Osteoblast (primary cell): ENCODE results near the gene LOXHD1. TPM values are rescaled to one million over a fixed set of nuclear protein-coding genes. Genes with fewer than 3 reads are reported as not detected.

ENCODE experiments used
- DNase-seq: peaks from one replicate; pipeline ENCODE4 v3.0.0; 2011; ENCODE audit warnings: low spot score, mixed read lengths; ENCODE audit not compliant: insufficient read length; ENCODE audit errors: missing footprints
- H2AFZ ChIP-seq: 2 replicates; pipeline ENCODE4 v1.6.0; 2011; ENCODE audit warnings: mild to moderate bottlenecking, low read length
- H3K27ac ChIP-seq: 2 replicates; pipeline ENCODE4 v1.5.1; 2011; ENCODE audit warnings: mild to moderate bottlenecking, low read depth, low read length, moderate library complexity
- H3K27me3 ChIP-seq: 2 replicates; pipeline ENCODE4 v1.6.0; 2012; ENCODE audit warnings: mild to moderate bottlenecking, control low read depth, inconsistent platforms, low read length, moderate library complexity; ENCODE audit not compliant: insufficient read depth
- H3K36me3 ChIP-seq: 2 replicates; pipeline ENCODE4 v1.5.1; 2011; ENCODE audit warnings: mild to moderate bottlenecking, low read length, control low read depth, moderate library complexity; ENCODE audit not compliant: insufficient read depth
- H3K4me1 ChIP-seq: 2 replicates; pipeline ENCODE4 v1.5.1; 2011; ENCODE audit warnings: mild to moderate bottlenecking, low read length, control low read depth, moderate library complexity; ENCODE audit not compliant: insufficient read depth
- H3K4me2 ChIP-seq: 2 replicates; pipeline ENCODE4 v1.6.0; 2011; ENCODE audit warnings: mild to moderate bottlenecking, low read length; ENCODE audit not compliant: insufficient read depth
- H3K4me3 ChIP-seq: fragments of 200-600 bp; sonication (generic); 3 replicates; pipeline ENCODE4 v1.5.1; 2012; ENCODE audit warnings: mild to moderate bottlenecking, low read length, inconsistent platforms; ENCODE audit not compliant: insufficient read depth
- H3K79me2 ChIP-seq: 2 replicates; pipeline ENCODE4 v1.6.0; 2012; ENCODE audit warnings: mild to moderate bottlenecking, low read length, control low read depth, inconsistent platforms; ENCODE audit not compliant: insufficient read depth
- H3K9me3 ChIP-seq: 2 replicates; pipeline ENCODE4 v1.5.1; 2011; ENCODE audit warnings: low read depth, low read length, control low read depth
- H4K20me1 ChIP-seq: 2 replicates; pipeline ENCODE4 v1.6.0; 2012; ENCODE audit warnings: mild to moderate bottlenecking, low read length, control low read depth; ENCODE audit not compliant: insufficient read depth
- total RNA-seq: library from RNA; depleted of rRNA; stranded (reverse); fragments of >200 nt; gene quantifications from 2 replicates; pipeline ENCODE4 v1.2.3, GENCODE V29; 2012
- TF ChIP-seq, protein P1 (sequence below): IDR thresholded peaks from 2 replicates; pipeline ENCODE4 v1.5.1; 2011; ENCODE audit warnings: mild to moderate bottlenecking, low read depth, low read length, moderate library complexity; ENCODE audit errors: extremely low read depth

LOXHD1 gene
- total RNA-seq, 1 donor: not detected

DNA sequence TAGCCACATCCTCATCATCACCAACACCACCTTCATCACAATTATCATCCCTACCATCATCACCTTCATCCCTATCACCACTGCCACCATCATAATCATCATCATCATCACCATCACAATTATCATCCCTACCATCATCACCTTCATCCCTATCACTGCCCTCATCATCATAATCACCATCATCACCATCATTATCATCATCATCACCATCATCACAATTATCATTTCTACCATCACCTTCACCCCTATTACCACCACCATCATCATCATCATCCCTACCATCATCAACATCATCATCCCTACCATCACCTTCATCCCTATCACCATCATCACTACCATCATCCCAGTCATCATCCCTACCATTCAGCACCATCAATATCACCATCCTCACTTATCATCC lies 140.5 kb downstream of the LOXHD1 start:
- DNase-seq: no peak
- H4K20me1 ChIP-seq: no peaks in the 10 kb centered on the region
- no peaks in the 10 kb centered on the region for H3K79me2 ChIP-seq
- H3K36me3 ChIP-seq: no peaks in the 10 kb centered on the region
- H3K27ac ChIP-seq: no peak overlapping the region
- TF ChIP-seq, protein P1, sequence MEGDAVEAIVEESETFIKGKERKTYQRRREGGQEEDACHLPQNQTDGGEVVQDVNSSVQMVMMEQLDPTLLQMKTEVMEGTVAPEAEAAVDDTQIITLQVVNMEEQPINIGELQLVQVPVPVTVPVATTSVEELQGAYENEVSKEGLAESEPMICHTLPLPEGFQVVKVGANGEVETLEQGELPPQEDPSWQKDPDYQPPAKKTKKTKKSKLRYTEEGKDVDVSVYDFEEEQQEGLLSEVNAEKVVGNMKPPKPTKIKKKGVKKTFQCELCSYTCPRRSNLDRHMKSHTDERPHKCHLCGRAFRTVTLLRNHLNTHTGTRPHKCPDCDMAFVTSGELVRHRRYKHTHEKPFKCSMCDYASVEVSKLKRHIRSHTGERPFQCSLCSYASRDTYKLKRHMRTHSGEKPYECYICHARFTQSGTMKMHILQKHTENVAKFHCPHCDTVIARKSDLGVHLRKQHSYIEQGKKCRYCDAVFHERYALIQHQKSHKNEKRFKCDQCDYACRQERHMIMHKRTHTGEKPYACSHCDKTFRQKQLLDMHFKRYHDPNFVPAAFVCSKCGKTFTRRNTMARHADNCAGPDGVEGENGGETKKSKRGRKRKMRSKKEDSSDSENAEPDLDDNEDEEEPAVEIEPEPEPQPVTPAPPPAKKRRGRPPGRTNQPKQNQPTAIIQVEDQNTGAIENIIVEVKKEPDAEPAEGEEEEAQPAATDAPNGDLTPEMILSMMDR: no peak
- H3K27me3 ChIP-seq: no peaks in the 10 kb centered on the region
- H3K4me2 ChIP-seq: no peak overlapping the region
- no peak overlapping the region for H2AFZ ChIP-seq
- H3K4me1 ChIP-seq: no peaks in the 10 kb centered on the region
- no peak overlapping the region for H3K4me3 ChIP-seq
- no peaks in the 10 kb centered on the region for H3K9me3 ChIP-seq

DNA sequence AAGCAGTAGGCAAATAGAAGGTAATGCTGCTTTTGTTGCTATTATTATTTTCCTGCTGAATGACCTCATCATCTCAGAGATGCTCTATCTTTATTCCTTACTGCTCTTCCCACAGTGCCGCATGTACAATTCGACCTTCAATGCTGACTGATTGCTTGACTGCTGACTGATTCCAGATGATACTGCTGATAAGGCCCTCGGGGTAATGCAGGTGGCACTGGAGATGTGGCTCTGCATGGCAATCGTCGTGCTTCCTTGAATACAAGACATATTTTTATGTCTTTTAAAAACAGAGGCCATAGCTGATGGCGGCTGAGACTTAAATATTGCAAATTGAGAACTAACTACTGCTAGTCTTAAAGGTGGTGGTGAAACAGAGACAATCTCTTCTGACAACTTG lies 146.6 kb downstream of the LOXHD1 start:
- H3K36me3 ChIP-seq: no peaks in the 10 kb centered on the region
- H3K9me3 ChIP-seq: no peaks in the 10 kb centered on the region
- H3K27ac ChIP-seq: no peak overlapping the region
- no peaks in the 10 kb centered on the region for H4K20me1 ChIP-seq
- H3K79me2 ChIP-seq: no peaks in the 10 kb centered on the region
- peaks cover 3% of the 10 kb centered on the region for H3K27me3 ChIP-seq
- H3K4me3 ChIP-seq: no peak overlapping the region
- TF ChIP-seq, protein P1: no peak
- H3K4me1 ChIP-seq: no peaks in the 10 kb centered on the region
- no peak overlapping the region for H2AFZ ChIP-seq
- no peak for DNase-seq
- no peak overlapping the region for H3K4me2 ChIP-seq

DNA sequence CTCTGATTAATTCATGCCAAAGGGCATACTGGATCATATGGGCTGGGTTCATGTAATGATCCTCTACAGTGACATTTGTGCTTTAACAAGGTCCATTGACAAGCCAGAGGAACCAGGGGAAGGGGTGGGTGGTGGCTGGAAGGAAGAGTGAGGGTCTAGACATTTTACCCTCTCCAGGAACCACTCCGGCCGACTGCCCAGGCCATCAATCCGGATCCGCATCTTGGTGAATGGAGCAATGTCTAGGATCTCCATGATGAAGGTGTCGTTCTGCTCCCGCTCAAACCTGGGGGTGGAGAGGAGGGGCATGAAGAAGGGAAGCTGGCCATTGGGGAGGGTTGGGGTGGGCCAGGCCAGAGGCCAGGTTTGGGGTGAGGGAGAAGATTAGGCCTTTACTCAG lies 147.5 kb downstream of the LOXHD1 start:
- Histone ChIP-seq H3K4me1 (no peaks in the 10 kb centered on the region), H3K9me3 (no peaks in the 10 kb centered on the region), H3K27ac (no peak overlapping the region), H2AFZ (no peak overlapping the region), H4K20me1 (no peaks in the 10 kb centered on the region), H3K4me3 (no peak overlapping the region), H3K27me3 (peaks cover 3% of the 10 kb centered on the region), H3K36me3 (no peaks in the 10 kb centered on the region), H3K79me2 (no peaks in the 10 kb centered on the region), H3K4me2 (no peak overlapping the region)
- DNase-seq: no peak
- TF ChIP-seq, protein P1: no peak

DNA sequence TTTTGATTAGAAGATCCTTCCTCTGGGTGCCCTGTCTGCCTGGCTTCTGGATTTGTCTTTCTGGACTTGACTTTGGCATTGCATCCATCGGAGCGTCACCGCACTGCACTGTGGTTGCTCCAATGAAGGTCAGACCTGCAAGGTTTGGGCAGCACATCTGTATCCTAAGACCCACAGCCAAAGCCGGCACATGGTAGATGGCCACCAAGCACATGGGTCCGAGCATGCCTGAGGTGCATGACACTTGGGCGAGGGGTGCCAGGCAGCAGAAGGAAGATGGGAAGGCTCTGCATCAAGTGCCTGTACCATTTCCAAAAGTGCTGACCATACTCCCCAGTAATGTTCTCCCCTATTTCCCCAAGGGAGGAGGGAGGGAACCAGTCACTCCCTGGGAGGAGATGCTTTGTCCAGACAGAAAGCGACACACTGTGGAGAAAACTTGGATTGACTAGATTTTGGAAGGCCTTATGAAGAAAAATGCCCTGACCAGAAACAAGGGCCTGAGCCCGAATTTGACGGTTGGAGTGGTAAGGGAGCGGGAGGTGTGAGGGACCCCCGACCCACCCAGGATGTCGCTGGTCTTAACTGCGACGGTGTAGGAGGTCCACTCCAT lies 149.9 kb downstream of the LOXHD1 start:
- TF ChIP-seq, protein P1: no peak
- Histone ChIP-seq H3K4me2 (no peak overlapping the region), H3K27me3 (peaks cover 3% of the 10 kb centered on the region), H2AFZ (no peak overlapping the region), H3K27ac (no peak overlapping the region), H3K36me3 (no peaks in the 10 kb centered on the region), H3K4me3 (no peak overlapping the region), H4K20me1 (no peaks in the 10 kb centered on the region), H3K79me2 (no peaks in the 10 kb centered on the region), H3K9me3 (no peaks in the 10 kb centered on the region), H3K4me1 (no peaks in the 10 kb centered on the region)
- no peak for DNase-seq
